H1 (cell line): ENCODE measurements around the gene DNAJB1. TPM values are rescaled to one million over a fixed set of nuclear protein-coding genes. Genes with fewer than 3 reads are reported as not detected.

ENCODE experiments used
- CTCF ChIA-PET: fragments of 300-600 bp; sonication (Branson Sonifier 250); formaldehyde crosslinking; loops from one replicate; lab custom pipeline; 2021; ENCODE audit not compliant: partially characterized antibody; lab: Charles Lee
- POLR2A ChIA-PET: fragments of 300-600 bp; sonication (Branson Sonifier 250); formaldehyde crosslinking; loops from one replicate; lab custom pipeline; 2021; ENCODE audit warnings: inconsistent platforms; ENCODE audit not compliant: partially characterized antibody; lab: Charles Lee
- DNase-seq, 2 experiments: peaks; one replicate each; pipeline versions ENCODE4 v3.0.0 to v3.0.0-alpha.2; 2010 to 2022; ENCODE audit warnings: low spot score in 2 of 2, low read depth in 1 of 2, mixed read lengths in 1 of 2
- FAIRE-seq: peaks from 2 replicates; lab custom pipeline; 2011; peaks lifted over from hg19 to GRCh38; lab: Jason Lieb, UNC
- H2AFZ ChIP-seq: 2 replicates; pipeline ENCODE4 v1.8.1; 2012; ENCODE audit warnings: low read length, inconsistent platforms
- H2AK5ac ChIP-seq: 2 replicates; pipeline ENCODE4 v1.6.1; 2013; ENCODE audit warnings: low read depth, low read length
- H2BK120ac ChIP-seq: replicated peaks from 2 replicates; pipeline ENCODE3; 2013; ENCODE audit warnings: low read depth, low read length, inconsistent platforms
- H2BK12ac ChIP-seq: 2 replicates; pipeline ENCODE4 v1.6.1; 2013; ENCODE audit warnings: low read depth, low read length
- H2BK15ac ChIP-seq: 2 replicates; pipeline ENCODE4 v1.6.1; 2013; ENCODE audit warnings: low read length
- H2BK20ac ChIP-seq: 2 replicates; pipeline ENCODE4 v1.6.1; 2013; ENCODE audit warnings: low read length
- H2BK5ac ChIP-seq: 2 replicates; pipeline ENCODE4 v1.6.1; 2013; ENCODE audit warnings: low read depth, low read length
- H3K14ac ChIP-seq: 2 replicates; pipeline ENCODE4 v1.6.1; 2013; ENCODE audit warnings: inconsistent platforms; ENCODE audit not compliant: insufficient read length
- H3K18ac ChIP-seq: 2 replicates; pipeline ENCODE4 v1.6.1; 2013; ENCODE audit warnings: low read length; ENCODE audit errors: extremely low read depth
- H3K23ac ChIP-seq: 2 replicates; pipeline ENCODE4 v1.6.1; 2013; ENCODE audit warnings: inconsistent platforms; ENCODE audit not compliant: insufficient read length
- H3K23me2 ChIP-seq: 2 replicates; pipeline ENCODE4 v1.6.1; 2013; ENCODE audit warnings: low read depth, low read length
- H3K27ac ChIP-seq: 2 replicates; pipeline ENCODE4 v1.6.1; 2011; ENCODE audit warnings: low read depth, low read length, inconsistent platforms
- H3K27me3 ChIP-seq, 4 experiments: replicated peaks in 1 of 4; 1 replicate in 1 of 4; 2 replicates in 3 of 4; pipeline versions ENCODE4 v1.6.1 to v1.8.1; 2011 to 2013; ENCODE audit warnings: low read length in 3 of 4, mild to moderate bottlenecking in 3 of 4, inconsistent platforms in 2 of 4, mixed read lengths in 2 of 4, moderate library complexity in 1 of 4; ENCODE audit not compliant: control insufficient read depth in 3 of 4, insufficient read depth in 3 of 4; ENCODE audit errors: extremely low read depth in 1 of 4
- H3K36me3 ChIP-seq, 4 experiments: 2 replicates each; pipeline versions ENCODE4 v1.6.1 to v1.8.1; 2011 to 2013; ENCODE audit warnings: mild to moderate bottlenecking in 4 of 4, low read length in 3 of 4, moderate library complexity in 2 of 4, control low read depth in 1 of 4, inconsistent platforms in 1 of 4; ENCODE audit not compliant: insufficient read depth in 4 of 4, control insufficient read depth in 2 of 4
- H3K4ac ChIP-seq: replicated peaks from 2 replicates; pipeline ENCODE3; 2013; ENCODE audit warnings: low read length, low read depth, mixed read lengths, inconsistent platforms; ENCODE audit not compliant: insufficient read length
- H3K4me1 ChIP-seq, 4 experiments: replicated peaks in 1 of 4; 1 replicate in 1 of 4; 2 replicates in 3 of 4; pipeline versions ENCODE4 v1.6.1 to v1.8.1; 2011 to 2013; ENCODE audit warnings: low read length in 3 of 4, inconsistent platforms in 2 of 4, mixed read lengths in 1 of 4; ENCODE audit not compliant: insufficient read depth in 4 of 4, control insufficient read depth in 3 of 4
- H3K4me2 ChIP-seq, 2 experiments: 2 replicates each; pipeline versions ENCODE4 v1.6.1 to v1.8.1; 2011 to 2013; ENCODE audit warnings: low read depth in 2 of 2, low read length in 2 of 2, control low read depth in 1 of 2, inconsistent platforms in 1 of 2, mild to moderate bottlenecking in 1 of 2; ENCODE audit not compliant: insufficient read depth in 1 of 2
- H3K4me3 ChIP-seq, 4 experiments: fragments of 200-600, 300-600 bp in 1 of 4; sonication (generic), shearing (Covaris generic), sonication (Bioruptor Twin) in 1 of 4; 2 replicates each; pipeline versions ENCODE4 v1.5.1 to v1.8.1; 2011 to 2016; ENCODE audit warnings: low read length in 4 of 4, low read depth in 3 of 4, control low read depth in 2 of 4, inconsistent platforms in 2 of 4, mild to moderate bottlenecking in 2 of 4, mixed read lengths in 1 of 4, moderate library complexity in 1 of 4; ENCODE audit not compliant: insufficient read depth in 2 of 4; ENCODE audit errors: extremely low read depth in 1 of 4
- H3K56ac ChIP-seq: replicated peaks from 2 replicates; pipeline ENCODE3; 2013; ENCODE audit warnings: low read depth, mild to moderate bottlenecking, mixed read lengths, low read length, inconsistent platforms; ENCODE audit not compliant: insufficient read length
- H3K79me1 ChIP-seq: 2 replicates; pipeline ENCODE4 v1.6.1; 2013; ENCODE audit warnings: low read depth, low read length, control low read depth
- H3K79me2 ChIP-seq, 2 experiments: 2 replicates each; pipeline versions ENCODE4 v1.6.1 to v1.8.1; 2012 to 2013; ENCODE audit warnings: low read length in 2 of 2, mild to moderate bottlenecking in 2 of 2, inconsistent platforms in 1 of 2; ENCODE audit not compliant: insufficient read depth in 2 of 2, control insufficient read depth in 1 of 2
- H3K9ac ChIP-seq, 4 experiments: replicated peaks in 1 of 4; 1 replicate in 1 of 4; 2 replicates in 3 of 4; pipeline versions ENCODE4 v1.6.1 to v1.8.1; 2011 to 2013; ENCODE audit warnings: low read depth in 3 of 4, low read length in 3 of 4, control low read depth in 2 of 4, mild to moderate bottlenecking in 2 of 4, moderate library complexity in 2 of 4, inconsistent platforms in 1 of 4; ENCODE audit errors: extremely low read depth in 1 of 4
- H3K9me3 ChIP-seq, 2 experiments: 2 replicates each; pipeline versions ENCODE4 v1.6.1 to v1.8.1; 2012 to 2013; ENCODE audit warnings: mild to moderate bottlenecking in 2 of 2, moderate library complexity in 2 of 2, control low read depth in 1 of 2, inconsistent platforms in 1 of 2, low read depth in 1 of 2, low read length in 1 of 2, mixed read lengths in 1 of 2; ENCODE audit not compliant: insufficient read depth in 2 of 2
- H4K20me1 ChIP-seq, 2 experiments: replicated peaks in 1 of 2; 2 replicates each; pipeline versions ENCODE3 to v1.8.1; 2011 to 2013; ENCODE audit warnings: inconsistent platforms in 2 of 2, low read length in 2 of 2, mild to moderate bottlenecking in 1 of 2; ENCODE audit not compliant: insufficient read depth in 2 of 2, control insufficient read depth in 1 of 2
- H4K5ac ChIP-seq: 2 replicates; pipeline ENCODE4 v1.6.1; 2013; ENCODE audit warnings: low read length, low read depth, mixed read lengths, inconsistent platforms; ENCODE audit not compliant: insufficient read length
- H4K8ac ChIP-seq: 2 replicates; pipeline ENCODE4 v1.8.0; 2013; ENCODE audit warnings: mild to moderate bottlenecking, moderate library complexity, low read length, inconsistent platforms; ENCODE audit not compliant: insufficient read depth; ENCODE audit errors: extremely low read depth
- H4K91ac ChIP-seq: replicated peaks from 2 replicates; pipeline ENCODE3; 2013; ENCODE audit warnings: low read length, mixed read lengths, inconsistent platforms; ENCODE audit not compliant: insufficient read length
- SIN3A ChIP-seq, 2 experiments: IDR thresholded peaks in 1 of 2; conservative IDR thresholded peaks in 1 of 2; 2 replicates each; pipeline ENCODE4 v1.6.1; 2011 to 2012; ENCODE audit warnings: low read length in 2 of 2, improper control_type of control experiment in 1 of 2, low read depth in 1 of 2, mild to moderate bottlenecking in 1 of 2
- SIRT6 ChIP-seq: IDR thresholded peaks from one replicate; pipeline ENCODE4 v1.7.1; 2012; ENCODE audit warnings: low read length, inconsistent platforms
- SIX5 ChIP-seq: IDR thresholded peaks from 2 replicates; pipeline ENCODE4 v1.6.1; 2011; ENCODE audit warnings: mild to moderate bottlenecking, low read depth, low read length
- YY1 ChIP-seq: IDR thresholded peaks from 2 replicates; pipeline ENCODE4 v1.6.1; 2011; ENCODE audit warnings: low read depth, mild to moderate bottlenecking, low read length
- WGBS, 2 experiments: shearing (Covaris generic) in 1 of 2; methylation state at CpG; one replicate each; pipeline versions ENCODE4 v1.1.6 to v1.1.7; 2013 to 2015; ENCODE audit warnings: low lambda C conversion rate in 2 of 2, mixed read lengths in 2 of 2, inconsistent platforms in 1 of 2, low coverage in 1 of 2, missing lambda C conversion rate in 1 of 2; ENCODE audit not compliant: insufficient replicate concordance in 2 of 2, insufficient coverage in 1 of 2, insufficient read length in 1 of 2; ENCODE audit errors: extremely low coverage in 1 of 2, missing lambda C conversion rate in 1 of 2; 5-methylcytosine and 5-hydroxymethylcytosine counted together
- polyA plus RNA-seq, 7 experiments: library from polyadenylated mRNA; depleted of rRNA in 3 of 7; stranded (reverse) in 5 of 7; unstranded in 2 of 7; fragments of >200 nt in 5 of 7; fragments of 200-250 nt in 2 of 7; gene quantifications; 1 replicate in 5 of 7; 2 replicates in 1 of 7; 4 replicates in 1 of 7; pipeline versions ENCODE4 v1.2.1 to v1.2.3, GENCODE V29; 2011 to 2013; ENCODE audit warnings: missing spikeins in 2 of 7, mixed read lengths in 2 of 7
- total RNA-seq: library from RNA; stranded (reverse); fragmentation: NEBNext Ultra II Directional; extraction: Animal tissue kit (Norgen Biotek cat#: 25700); gene quantifications from 2 replicates; pipeline ENCODE4 v1.2.1, GENCODE V29; 2021
- TF ChIP-seq, protein P1 (sequence below), 3 experiments: IDR thresholded peaks; 1 replicate in 2 of 3; 2 replicates in 1 of 3; pipeline versions ENCODE4 v1.5.1 to v1.6.1; 2011; ENCODE audit warnings: low read length in 3 of 3, mild to moderate bottlenecking in 3 of 3, inconsistent platforms in 2 of 3, low read depth in 1 of 3, moderate library complexity in 1 of 3; ENCODE audit not compliant: insufficient read depth in 1 of 3; ENCODE audit errors: control extremely low read depth in 1 of 3

DNAJB1 gene
- total and polyA plus RNA-seq, 2 of the 8 experiments (the other 6 are each of a cell fraction or from before 2014, with no cell fraction given), result 62.9 to 64.3 TPM

DNA sequence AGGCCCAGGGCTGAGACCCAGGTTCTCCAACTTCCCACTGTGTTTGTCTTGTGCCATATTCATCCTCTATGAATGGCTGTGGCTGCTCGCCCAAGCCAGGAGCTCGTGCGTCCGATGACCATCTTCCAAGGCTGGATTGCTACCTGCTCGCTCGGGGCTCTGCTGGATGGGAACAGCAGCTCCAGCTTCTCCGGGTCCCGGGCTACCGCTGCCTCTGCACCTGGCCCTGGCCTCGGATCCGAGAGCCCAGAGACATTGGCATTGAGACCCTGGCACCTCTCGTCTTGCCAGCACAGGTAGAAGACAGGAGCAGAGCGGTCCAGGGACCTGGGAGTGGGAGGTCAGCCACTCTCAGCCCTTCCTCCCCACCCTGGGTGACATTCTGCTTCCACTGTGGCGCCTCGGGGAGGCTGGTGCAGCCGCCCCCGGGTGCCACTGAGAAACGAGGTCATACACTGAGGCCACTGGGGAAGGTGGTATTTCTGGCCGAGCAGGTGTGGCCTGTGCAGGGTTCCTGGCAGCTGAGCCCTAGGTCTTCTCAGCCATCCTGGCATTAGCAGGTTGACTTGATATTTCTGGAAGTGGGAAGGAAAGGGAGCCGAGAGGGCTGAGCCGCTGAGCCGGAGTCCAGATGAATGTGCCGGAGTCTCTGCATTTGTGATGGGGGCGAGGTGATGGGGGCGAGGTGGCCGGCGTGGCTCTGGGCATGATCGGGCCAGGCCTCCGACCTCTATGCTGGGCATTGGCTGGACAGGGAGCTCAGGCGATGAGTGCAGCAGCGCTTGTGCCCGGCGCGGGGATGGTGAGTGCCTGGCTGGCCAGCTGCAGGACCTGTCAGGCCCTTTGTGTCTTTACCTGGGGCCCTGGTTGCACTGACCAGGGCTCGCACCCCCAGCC is 35.1 kb upstream of the DNAJB1 start:
- CTCF ChIA-PET, result interaction anchor here (0.5 to 6.3 kb wide), 12 partner anchors 7 to 144 kb away, joined by 3 to 47 read pairs (median 4); partner anchors contain the start of gene NDUFB7
- Histone ChIP-seq H3K36me3 (no peaks in the 10 kb centered on the region), H3K9ac (peak overlapping the region in 1 of 4 experiments; percentile 32; a peak in 1 of 7 replicates), H3K79me1 (peaks cover 10% of the 10 kb centered on the region), H2BK120ac (no peak overlapping the region), H4K91ac (no peak overlapping the region), H2AK5ac (no peak overlapping the region), H4K5ac (no peak overlapping the region), H4K8ac (peak overlapping the region; percentile 68), H3K4me1 (peaks cover 0 to 6% (median 2%) of the 10 kb centered on the region in 4 experiments; a peak in 5 of 7 replicates), H3K4me3 (no peak overlapping the region), H3K18ac (no peak overlapping the region), H3K23ac (no peak overlapping the region), H3K27me3 (no peaks in the 10 kb centered on the region), H3K79me2 (peaks cover 0 to 12% of the 10 kb centered on the region in 2 experiments; a peak in 1 of 4 replicates), H2BK12ac (no peak overlapping the region), H2BK15ac (no peak overlapping the region), H3K27ac (no peak overlapping the region), H3K14ac (no peak overlapping the region), H3K4ac (no peak overlapping the region), H3K23me2 (no peaks in the 10 kb centered on the region), H4K20me1 (peaks cover 3 to 15% of the 10 kb centered on the region in 2 experiments), H3K9me3 (no peaks in the 10 kb centered on the region), H2BK5ac (no peak overlapping the region), H2BK20ac (no peak overlapping the region), H3K56ac (no peak overlapping the region), H2AFZ (no peak overlapping the region), H3K4me2 (no peak overlapping the region)
- WGBS, 2 experiments, result 94% methylated on average over 35 of the region's 35 CpGs; no CpG with 5 or more reads in 1 of the 2 experiments
- DNase-seq (no peak), FAIRE-seq (no peak)
- POLR2A ChIA-PET, result interaction anchor here (1.1 to 1.7 kb wide), 2 partner anchors 17 to 49 kb away, joined by 4 read pairs; no protein-coding TSS in a partner anchor
- TF ChIP-seq SIX5 (no peak), SIN3A (conservative IDR thresholded peaks at IDR 0.05 in 1 of 2, IDR thresholded peaks at IDR 0.05 in 1 of 2; ENCODE audit: low read depth in 1 of 2, low read length in 2 of 2) (no peak), YY1 (no peak), SIRT6 (no peak)
- TF ChIP-seq, protein P1, sequence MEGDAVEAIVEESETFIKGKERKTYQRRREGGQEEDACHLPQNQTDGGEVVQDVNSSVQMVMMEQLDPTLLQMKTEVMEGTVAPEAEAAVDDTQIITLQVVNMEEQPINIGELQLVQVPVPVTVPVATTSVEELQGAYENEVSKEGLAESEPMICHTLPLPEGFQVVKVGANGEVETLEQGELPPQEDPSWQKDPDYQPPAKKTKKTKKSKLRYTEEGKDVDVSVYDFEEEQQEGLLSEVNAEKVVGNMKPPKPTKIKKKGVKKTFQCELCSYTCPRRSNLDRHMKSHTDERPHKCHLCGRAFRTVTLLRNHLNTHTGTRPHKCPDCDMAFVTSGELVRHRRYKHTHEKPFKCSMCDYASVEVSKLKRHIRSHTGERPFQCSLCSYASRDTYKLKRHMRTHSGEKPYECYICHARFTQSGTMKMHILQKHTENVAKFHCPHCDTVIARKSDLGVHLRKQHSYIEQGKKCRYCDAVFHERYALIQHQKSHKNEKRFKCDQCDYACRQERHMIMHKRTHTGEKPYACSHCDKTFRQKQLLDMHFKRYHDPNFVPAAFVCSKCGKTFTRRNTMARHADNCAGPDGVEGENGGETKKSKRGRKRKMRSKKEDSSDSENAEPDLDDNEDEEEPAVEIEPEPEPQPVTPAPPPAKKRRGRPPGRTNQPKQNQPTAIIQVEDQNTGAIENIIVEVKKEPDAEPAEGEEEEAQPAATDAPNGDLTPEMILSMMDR (IDR thresholded peaks at IDR 0.05; ENCODE audit: control extremely low read depth in 1 of 3, insufficient read depth in 1 of 3, low read depth in 1 of 3, low read length in 3 of 3), result no peak
